Progenitor cell of endocrine pancreas (in vitro differentiated cells): Measurements from ENCODE around the gene NADK. TPM values are rescaled to one million over a fixed set of nuclear protein-coding genes. Genes with fewer than 3 reads are reported as not detected.

Source experiments
- DNase-seq: peaks from one replicate; pipeline ENCODE4 v3.0.0; 2021; ENCODE audit warnings: low spot score; ENCODE audit not compliant: unreplicated experiment
- H3K27ac Mint-ChIP-seq: 2 replicates; pipeline ENCODE4 v1.8.0; 2021; ENCODE audit warnings: mild to moderate bottlenecking, moderate library complexity, mixed read lengths
- H3K27me3 Mint-ChIP-seq: 2 replicates; pipeline ENCODE4 v1.8.0; 2021; ENCODE audit warnings: mixed read lengths
- H3K36me3 Mint-ChIP-seq: 2 replicates; pipeline ENCODE4 v1.8.0; 2022; ENCODE audit warnings: mixed read lengths; ENCODE audit not compliant: insufficient read depth
- H3K4me1 Mint-ChIP-seq: 2 replicates; pipeline ENCODE4 v1.8.0; 2021; ENCODE audit warnings: low read depth, mixed read lengths
- H3K4me3 Mint-ChIP-seq: 2 replicates; pipeline ENCODE4 v1.8.0; 2021; ENCODE audit warnings: low read depth, mild to moderate bottlenecking, moderate library complexity, mixed read lengths
- H3K9me3 Mint-ChIP-seq: 2 replicates; pipeline ENCODE4 v1.8.0; 2021; ENCODE audit warnings: low read depth, mixed read lengths
- CTCF ChIP-seq: fragments of 200-600 bp; sonication (generic); IDR thresholded peaks from one replicate; pipeline ENCODE4 v1.5.0; 2021; ENCODE audit warnings: antibody characterized with exemption, mild to moderate bottlenecking; ENCODE audit not compliant: unreplicated experiment
- total RNA-seq: library from RNA; stranded (reverse); gene quantifications from 2 replicates; pipeline ENCODE4 v1.2.1, GENCODE V29; 2021

NADK gene
- total RNA-seq, 1 donor from 2014 or later, result 87.8 TPM

DNA sequence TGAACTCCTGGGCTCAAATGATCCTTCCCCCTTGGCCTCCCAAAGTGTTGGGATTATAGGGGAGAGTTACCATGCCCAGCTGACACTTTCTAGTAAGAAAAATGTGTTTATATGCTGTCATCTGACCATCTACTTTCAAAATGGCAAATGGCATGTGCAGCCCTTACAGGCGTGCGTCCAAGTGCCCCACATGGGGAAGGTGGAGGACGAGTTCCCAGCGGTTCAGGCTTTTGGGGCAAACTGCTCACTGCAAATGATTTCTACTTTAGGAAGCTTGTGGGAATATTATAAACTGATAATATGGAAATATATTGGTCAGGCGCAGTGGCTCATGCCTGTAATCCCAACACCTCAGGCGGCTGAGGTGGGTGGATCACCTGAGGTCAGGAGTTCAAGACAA lies 41.5 kb upstream of the NADK start:
- Mint-ChIP-seq H3K27ac (peak overlapping the region; percentile 41), H3K4me3 (no peak overlapping the region), H3K27me3 (no peaks in the 10 kb centered on the region), H3K36me3 (peaks cover 23% of the 10 kb centered on the region), H3K4me1 (no peaks in the 10 kb centered on the region), H3K9me3 (no peaks in the 10 kb centered on the region)
- DNase-seq, result no peak
- no peak for TF ChIP-seq CTCF

GRCh38 chr1:1817221-1817620 lies 39.0 kb upstream of the NADK start:
- no peak for TF ChIP-seq CTCF
- H3K4me3 Mint-ChIP-seq, result no peak overlapping the region
- H3K27ac Mint-ChIP-seq, result peak overlapping the region; percentile 73
- H3K9me3 Mint-ChIP-seq, result no peaks in the 10 kb centered on the region
- no peaks in the 10 kb centered on the region for H3K27me3 Mint-ChIP-seq
- no peaks in the 10 kb centered on the region for H3K4me1 Mint-ChIP-seq
- DNase-seq, result no peak
- H3K36me3 Mint-ChIP-seq, result peaks cover 28% of the 10 kb centered on the region

- no peak for DNase-seq
- peak overlapping the region; percentile 88 for H3K27ac Mint-ChIP-seq
Measured at GRCh38 chr1:1815606-1816281, 37.5 kb upstream of the NADK start.

GRCh38 chr1:1809489-1809888 lies 31.2 kb upstream of the NADK start:
- TF ChIP-seq CTCF, result no peak
- no peak overlapping the region for H3K4me3 Mint-ChIP-seq
- no peaks in the 10 kb centered on the region for H3K4me1 Mint-ChIP-seq
- no peak overlapping the region for H3K27ac Mint-ChIP-seq
- H3K9me3 Mint-ChIP-seq, result no peaks in the 10 kb centered on the region
- H3K36me3 Mint-ChIP-seq, result peaks cover 21% of the 10 kb centered on the region
- DNase-seq, result no peak
- H3K27me3 Mint-ChIP-seq, result no peaks in the 10 kb centered on the region

More at GRCh38 chr1:1815606-1816281, 37.5 kb upstream of the NADK start:
- Mint-ChIP-seq H3K4me3 (no peak overlapping the region), H3K36me3 (peaks cover 26% of the 10 kb centered on the region), H3K4me1 (no peaks in the 10 kb centered on the region), H3K27me3 (no peaks in the 10 kb centered on the region), H3K9me3 (no peaks in the 10 kb centered on the region)
- TF ChIP-seq CTCF, result no peak

DNA sequence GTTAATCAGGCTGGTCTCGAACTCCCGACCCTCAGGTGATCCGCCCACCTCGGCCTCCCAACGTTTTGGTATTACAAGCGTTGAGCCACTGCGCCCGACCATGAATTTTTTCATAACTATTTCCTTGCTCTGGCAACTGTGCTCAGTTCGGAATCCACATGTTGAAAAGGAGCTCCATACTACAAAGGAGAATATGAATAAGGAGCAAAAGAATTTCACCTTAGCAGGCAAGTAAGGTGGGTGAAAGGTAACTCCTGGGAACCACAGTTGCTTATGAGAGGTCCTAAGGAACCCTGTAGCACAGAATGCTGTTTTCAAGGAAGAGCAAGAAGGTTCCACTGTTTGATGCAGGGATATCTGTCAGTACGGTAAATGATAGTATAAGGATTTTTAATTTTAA lies 29.9 kb upstream of the NADK start:
- Mint-ChIP-seq H3K9me3 (no peaks in the 10 kb centered on the region), H3K27ac (peak overlapping the region; percentile 52), H3K27me3 (no peaks in the 10 kb centered on the region), H3K36me3 (peaks cover 18% of the 10 kb centered on the region), H3K4me1 (no peaks in the 10 kb centered on the region), H3K4me3 (no peak overlapping the region)
- no peak for DNase-seq
- TF ChIP-seq CTCF, result no peak
